Sigmoid colon (tissue), 4 donors: ENCODE results near the gene CSDE1.

Source experiments
- CTCF ChIP-seq, 4 experiments: fragments of 450-650 bp in 3 of 4; fragments of 200-600 bp in 1 of 4; IDR thresholded peaks; one replicate each; pipeline ENCODE4 v1.5.1; 2016 to 2019; ENCODE audit warnings: antibody characterized with exemption in 4 of 4, mild to moderate bottlenecking in 3 of 4, moderate library complexity in 2 of 4
- EP300 ChIP-seq, 4 donors: sonication (generic); formaldehyde crosslinking; IDR thresholded peaks; one replicate each; pipeline ENCODE4 v1.6.1; 2017; ENCODE audit warnings: antibody characterized with exemption in 4 of 4
- POLR2A ChIP-seq, 2 donors: fragments of 450-650 bp; IDR thresholded peaks; one replicate each; pipeline ENCODE4 v1.6.1; 2016; ENCODE audit warnings: antibody characterized with exemption in 2 of 2, mild to moderate bottlenecking in 2 of 2, moderate library complexity in 2 of 2
- POLR2AphosphoS5 ChIP-seq, 4 donors: sonication (generic); formaldehyde crosslinking; IDR thresholded peaks; one replicate each; pipeline ENCODE4 v1.6.1; 2017; ENCODE audit warnings: antibody characterized with exemption in 4 of 4

- no peak for TF ChIP-seq EP300 (IDR thresholded peaks at IDR 0.05)
- no peak for TF ChIP-seq CTCF (IDR thresholded peaks at IDR 0.05)
- TF ChIP-seq POLR2A (IDR thresholded peaks at IDR 0.05): no peak
- no peak for TF ChIP-seq POLR2AphosphoS5 (IDR thresholded peaks at IDR 0.05)
These were observed 85.9 kb downstream of the CSDE1 start for GRCh38 chr1:114671939-114672275.
